GM04504 (cell line): ENCODE data around the gene SEPTIN10.

Experiments used
- DNase-seq: peaks from one replicate; pipeline ENCODE4 v3.0.0-alpha.2; 2012; ENCODE audit warnings: low read depth

SEPTIN10 gene

GRCh38 chr2:109497911-109498870 lies 115.6 kb downstream of the SEPTIN10 start:
- peak; percentile 12 for DNase-seq

- DNase-seq: peak; percentile 77
These were observed 116.3 kb downstream of the SEPTIN10 start for GRCh38 chr2:109497463-109497862.

GRCh38 chr2:109494351-109494750 lies 119.4 kb downstream of the SEPTIN10 start:
- no peak for DNase-seq

GRCh38 chr2:109493176-109493935 lies 120.4 kb downstream of the SEPTIN10 start:
- no peak for DNase-seq
